ENCODE measurements around the gene SHC2.
"Not testable (repeated sequence)": the region's sequence is repeated elsewhere in the genome, so short reads cannot be mapped to it uniquely, and the experiment has no call there.

The SHC2 gene

DNA sequence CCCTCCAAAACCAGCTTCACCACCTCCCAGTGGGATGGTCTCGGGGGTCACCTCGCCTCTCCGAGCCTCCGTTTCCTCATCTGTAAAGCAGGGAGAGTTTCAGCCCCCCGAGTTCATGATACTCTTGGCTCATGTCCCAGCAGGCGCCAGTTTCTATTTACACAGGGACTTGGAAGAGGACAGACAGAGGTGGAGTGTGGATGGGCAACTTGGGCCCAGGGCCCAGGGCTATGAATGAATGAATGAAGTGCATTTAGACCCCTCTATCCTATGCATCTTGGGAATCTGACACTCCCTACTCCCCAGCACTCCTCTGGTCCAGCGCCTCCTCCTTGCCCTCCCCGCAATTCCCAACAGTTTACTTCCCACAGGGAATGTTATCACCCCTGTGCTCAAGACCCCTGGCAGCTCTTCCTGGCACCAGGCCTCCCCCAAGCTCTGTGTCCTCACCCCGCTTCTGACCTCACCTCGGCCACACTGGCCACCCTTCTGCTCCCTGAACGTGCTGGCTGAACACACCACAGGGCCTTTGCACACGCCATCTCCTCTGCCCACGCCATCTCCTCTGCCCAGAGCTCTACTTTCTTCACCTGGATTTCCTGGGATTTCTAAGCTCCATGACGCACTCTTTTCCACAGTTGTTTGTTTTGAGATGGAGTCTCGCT lies 46.9 kb downstream of the SHC2 start:
- H3K4me1 ChIP-seq (ENCODE audit: control insufficient read depth, insufficient read depth, low read length) = peaks cover 25% of the 10 kb centered on the region
- H3K9ac ChIP-seq (ENCODE audit: low read depth, low read length) = no peak overlapping the region
- H3K27ac ChIP-seq (ENCODE audit: low read depth, low read length) = no peak overlapping the region
- H3K4me3 ChIP-seq (ENCODE audit: low read depth, low read length) = no peak overlapping the region
- no peaks in the 10 kb centered on the region for H3K36me3 ChIP-seq (ENCODE audit: control insufficient read depth, insufficient read depth, low read length)
- no peaks in the 10 kb centered on the region for H3K9me3 ChIP-seq (ENCODE audit: control insufficient read depth, insufficient read depth, low read length)
- H3K27me3 ChIP-seq (ENCODE audit: control insufficient read depth, insufficient read depth, low read length) = peaks cover 10% of the 10 kb centered on the region

DNA sequence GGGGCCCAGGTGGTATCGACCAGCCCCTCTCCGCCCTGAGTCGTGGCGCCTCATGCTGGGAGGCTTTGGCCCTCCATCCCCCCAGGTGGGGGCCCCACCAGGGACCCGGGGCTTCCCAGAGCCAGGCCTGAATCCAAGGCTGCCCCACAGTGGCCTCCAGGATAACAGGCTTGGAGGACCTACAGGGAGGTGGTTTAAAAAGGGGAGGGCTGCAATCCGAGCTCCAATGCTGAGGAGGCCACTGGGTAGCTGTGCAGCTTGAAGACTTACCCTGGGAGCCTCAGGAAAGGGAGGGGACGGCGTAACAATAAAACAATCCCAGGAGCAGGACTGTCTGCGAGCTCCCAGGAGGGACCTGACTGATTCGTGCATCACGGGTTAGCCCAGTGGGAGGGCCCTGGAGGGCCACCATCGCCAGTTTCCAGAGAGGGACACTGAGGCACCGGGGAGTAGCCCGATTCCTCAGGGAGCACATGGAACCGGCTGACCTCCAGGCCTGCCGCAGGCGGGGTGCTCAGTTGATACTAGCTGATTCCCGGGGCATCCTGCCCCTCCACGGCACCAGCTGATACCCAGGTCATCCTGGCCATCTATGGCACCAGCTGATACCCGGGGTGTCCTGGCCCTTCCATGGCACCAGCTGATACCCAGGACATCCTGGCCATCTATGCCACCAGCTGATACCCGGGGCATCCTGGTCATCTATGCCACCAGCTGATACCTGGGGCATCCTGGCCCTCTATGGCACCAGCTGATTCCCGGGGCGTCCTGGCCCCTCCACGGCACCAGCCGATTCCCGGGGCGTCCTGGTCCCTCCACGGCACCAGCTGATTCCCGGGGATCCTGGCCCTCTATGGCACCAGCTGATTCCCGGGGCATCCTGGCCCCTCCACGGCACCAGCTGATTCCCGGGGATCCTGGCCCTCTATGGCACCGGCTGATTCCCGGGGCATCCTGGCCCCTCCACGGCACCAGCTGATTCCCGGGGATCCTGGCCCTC lies 48.2 kb downstream of the SHC2 start:
- Histone ChIP-seq H3K36me3 (ENCODE audit: control insufficient read depth, insufficient read depth, low read length) (no peaks in the 10 kb centered on the region), H3K9ac (ENCODE audit: low read depth, low read length) (no peak overlapping the region), H3K4me3 (ENCODE audit: low read depth, low read length) (no peak overlapping the region), H3K4me1 (ENCODE audit: control insufficient read depth, insufficient read depth, low read length) (peaks cover 21% of the 10 kb centered on the region), H3K9me3 (ENCODE audit: control insufficient read depth, insufficient read depth, low read length) (no peaks in the 10 kb centered on the region), H3K27me3 (ENCODE audit: control insufficient read depth, insufficient read depth, low read length) (peaks cover 10% of the 10 kb centered on the region), H3K27ac (ENCODE audit: low read depth, low read length) (no peak overlapping the region)

- Histone ChIP-seq H3K4me1 (ENCODE audit: control insufficient read depth, insufficient read depth, low read length) (peaks cover 17% of the 10 kb centered on the region), H3K36me3 (ENCODE audit: control insufficient read depth, insufficient read depth, low read length) (no peaks in the 10 kb centered on the region; the same call in 1 of the 2 replicates), H3K9me3 (ENCODE audit: control insufficient read depth, insufficient read depth, low read length) (no peaks in the 10 kb centered on the region), H3K4me3 (ENCODE audit: low read depth, low read length) (no peak overlapping the region), H3K9ac (ENCODE audit: low read depth, low read length) (no peak overlapping the region), H3K27me3 (ENCODE audit: control insufficient read depth, insufficient read depth, low read length) (peaks cover 10% of the 10 kb centered on the region), H3K27ac (ENCODE audit: low read depth, low read length) (no peak overlapping the region)
Measured at GRCh38 chr19:411723-412355, 49.0 kb downstream of the SHC2 start.

DNA sequence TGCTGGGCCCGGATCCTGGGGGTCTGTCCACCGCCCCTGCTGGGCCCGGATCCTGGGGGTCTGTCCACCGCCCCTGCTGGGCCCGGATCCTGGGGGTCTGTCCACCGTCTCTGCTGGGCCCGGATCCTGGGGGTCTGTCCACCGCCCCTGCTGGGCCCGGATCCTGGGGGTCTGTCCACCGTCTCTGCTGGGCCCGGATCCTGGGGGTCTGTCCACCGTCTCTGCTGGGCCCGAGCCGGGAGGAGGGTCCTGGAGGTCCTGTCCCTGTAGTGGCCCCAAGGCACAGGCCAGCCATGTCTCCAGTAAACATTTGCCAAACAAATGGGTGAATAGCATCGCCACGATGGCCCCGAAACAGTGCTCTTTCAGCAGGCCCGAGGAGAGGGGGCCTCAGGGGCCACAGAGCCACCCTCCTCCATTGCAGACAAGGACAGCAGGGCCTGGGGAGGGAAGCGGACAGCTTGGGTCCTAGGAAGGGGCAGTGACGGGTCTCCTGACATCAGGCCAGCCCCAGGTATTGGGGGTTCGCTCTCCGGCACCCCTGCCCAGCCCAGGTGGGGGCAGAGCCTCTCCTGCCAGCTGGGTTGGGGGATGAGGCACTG lies 49.6 kb downstream of the SHC2 start:
- H3K9ac ChIP-seq (ENCODE audit: low read depth, low read length); H3K9me3 ChIP-seq (ENCODE audit: control insufficient read depth, insufficient read depth, low read length); H3K27me3 ChIP-seq (ENCODE audit: control insufficient read depth, insufficient read depth, low read length); H3K4me3 ChIP-seq (ENCODE audit: low read depth, low read length); H3K27ac ChIP-seq (ENCODE audit: low read depth, low read length); H3K36me3 ChIP-seq (ENCODE audit: control insufficient read depth, insufficient read depth, low read length): not testable (repeated sequence)
- H3K4me1 ChIP-seq (ENCODE audit: control insufficient read depth, insufficient read depth, low read length) = peaks cover 17% of the 10 kb centered on the region

DNA sequence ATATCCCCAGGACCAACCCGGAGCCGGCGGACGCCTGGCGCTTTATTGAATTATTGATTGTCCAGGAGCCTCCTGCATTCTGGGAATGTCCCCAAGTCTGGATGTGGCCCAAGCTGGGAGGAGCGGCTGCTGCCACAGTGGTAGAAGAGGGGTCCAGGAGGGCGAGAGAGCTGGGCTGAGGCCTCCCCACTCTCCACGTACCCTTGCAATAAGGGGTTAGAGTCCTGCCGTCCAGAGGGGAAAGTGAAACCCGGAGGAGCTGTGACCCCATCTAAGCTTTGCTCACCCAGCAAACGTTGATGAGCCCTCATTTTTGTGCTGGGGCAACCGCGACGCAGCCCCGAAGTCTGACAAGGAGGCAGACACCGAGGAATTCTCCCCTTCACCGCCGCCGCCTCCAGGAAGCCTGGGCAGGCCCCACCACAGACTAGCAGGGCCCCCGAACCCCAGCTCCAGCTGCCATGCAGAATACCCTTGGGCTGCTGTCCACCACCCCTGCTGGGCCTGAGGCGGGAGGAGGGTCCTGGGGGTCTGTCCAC lies 50.5 kb downstream of the SHC2 start:
- Histone ChIP-seq H3K4me3 (ENCODE audit: low read depth, low read length) (no peak overlapping the region), H3K9me3 (ENCODE audit: control insufficient read depth, insufficient read depth, low read length) (no peaks in the 10 kb centered on the region), H3K4me1 (ENCODE audit: control insufficient read depth, insufficient read depth, low read length) (peaks cover 17% of the 10 kb centered on the region), H3K27ac (ENCODE audit: low read depth, low read length) (no peak overlapping the region), H3K27me3 (ENCODE audit: control insufficient read depth, insufficient read depth, low read length) (peaks cover 10% of the 10 kb centered on the region), H3K36me3 (ENCODE audit: control insufficient read depth, insufficient read depth, low read length) (no peaks in the 10 kb centered on the region; the same call in 1 of the 2 replicates), H3K9ac (ENCODE audit: low read depth, low read length) (no peak overlapping the region)

DNA sequence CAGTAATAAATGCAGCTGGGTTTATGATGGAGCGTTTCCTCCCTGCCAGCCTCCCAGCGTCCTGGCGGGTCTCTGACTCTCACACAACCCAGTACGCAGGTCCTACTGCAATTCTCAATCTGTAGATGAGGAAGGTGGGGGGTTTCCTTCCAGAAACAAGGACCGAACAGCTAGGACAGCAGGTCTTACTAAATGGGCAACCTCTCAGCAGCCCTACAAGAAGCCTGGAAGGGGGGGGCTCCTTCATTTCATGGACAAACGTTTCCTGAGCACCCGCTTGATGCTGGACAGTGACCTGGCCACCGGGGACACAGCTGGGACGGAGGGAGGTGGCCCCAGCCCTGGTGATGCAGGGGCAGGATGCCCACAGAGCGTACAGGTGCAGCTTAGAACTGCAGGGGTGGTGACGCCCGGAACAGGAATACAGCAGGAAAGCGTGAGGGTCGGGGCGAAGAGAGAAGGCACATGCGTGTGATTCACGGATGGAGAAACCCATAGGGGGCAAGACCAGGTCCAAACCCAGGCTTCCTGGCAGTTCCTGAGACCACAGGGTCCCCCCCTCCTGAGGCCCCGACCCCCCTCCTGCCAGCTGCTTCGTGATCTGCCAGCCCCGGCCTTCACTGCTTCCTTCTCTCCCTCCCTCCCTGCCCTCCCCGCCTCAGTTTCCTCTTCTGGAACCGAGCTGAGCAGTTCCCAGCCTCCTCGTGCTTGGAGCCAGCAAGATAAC lies 51.2 kb downstream of the SHC2 start:
- peak overlapping the region; percentile 62 for H3K4me3 ChIP-seq (ENCODE audit: low read depth, low read length)
- peaks cover 17% of the 10 kb centered on the region for H3K4me1 ChIP-seq (ENCODE audit: control insufficient read depth, insufficient read depth, low read length)
- peaks cover 10% of the 10 kb centered on the region for H3K27me3 ChIP-seq (ENCODE audit: control insufficient read depth, insufficient read depth, low read length)
- peak overlapping the region; percentile 22 for H3K27ac ChIP-seq (ENCODE audit: low read depth, low read length)
- H3K36me3 ChIP-seq (ENCODE audit: control insufficient read depth, insufficient read depth, low read length) = no peaks in the 10 kb centered on the region; the same call in 1 of the 2 replicates
- H3K9ac ChIP-seq (ENCODE audit: low read depth, low read length) = no peak overlapping the region
- H3K9me3 ChIP-seq (ENCODE audit: control insufficient read depth, insufficient read depth, low read length) = no peaks in the 10 kb centered on the region

DNA sequence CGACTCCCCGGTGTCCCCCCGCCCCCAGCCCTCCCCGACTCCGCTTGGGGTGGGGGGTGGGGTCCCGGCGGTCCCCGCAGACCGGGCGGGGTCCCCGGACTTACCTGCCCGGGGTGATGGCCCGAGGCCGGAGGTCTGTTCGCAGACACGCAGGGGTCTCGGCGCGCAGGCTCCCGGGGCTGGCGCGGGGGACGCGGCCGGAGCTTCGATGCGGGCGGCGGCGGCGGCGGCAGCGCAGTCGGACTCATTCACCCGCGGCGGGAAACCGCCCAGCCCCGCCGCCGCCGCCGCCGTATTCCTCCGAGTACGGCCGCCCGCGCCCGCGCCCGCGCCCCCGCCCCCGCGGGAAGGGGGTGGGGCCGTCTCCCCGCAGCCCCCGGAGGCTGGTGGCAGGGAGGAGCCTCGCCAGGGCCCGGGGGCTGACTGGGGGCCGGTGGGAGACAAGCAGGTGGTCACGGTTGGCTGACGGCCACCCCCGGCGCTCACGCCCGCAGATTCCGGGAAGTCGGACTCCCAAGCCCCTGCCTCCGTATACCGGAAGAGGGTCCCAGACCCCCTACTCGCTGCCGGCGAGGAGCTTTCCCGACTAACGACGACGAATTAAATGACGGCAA lies 51.8 kb downstream of the SHC2 start, which contains the start of gene C2CD4C:
TSS of gene C2CD4C (minus strand) at position 246 of the 614 bp plus-strand sequence. CDS start 786 bp downstream, outside the sequence.
- peaks cover 17% of the 10 kb centered on the region for H3K4me1 ChIP-seq (ENCODE audit: control insufficient read depth, insufficient read depth, low read length)
- H3K27ac ChIP-seq (ENCODE audit: low read depth, low read length) = peak within 1 kb of the TSS; percentile 22
- H3K9me3 ChIP-seq (ENCODE audit: control insufficient read depth, insufficient read depth, low read length) = no peaks in the 10 kb centered on the region
- H3K9ac ChIP-seq (ENCODE audit: low read depth, low read length) = no peak within 1 kb of the TSS
- peak within 1 kb of the TSS; percentile 62 for H3K4me3 ChIP-seq (ENCODE audit: low read depth, low read length)
- peaks cover 10% of the 10 kb centered on the region for H3K27me3 ChIP-seq (ENCODE audit: control insufficient read depth, insufficient read depth, low read length)
- H3K36me3 ChIP-seq (ENCODE audit: control insufficient read depth, insufficient read depth, low read length) = no peaks in the 10 kb centered on the region; the same call in 1 of the 2 replicates

DNA sequence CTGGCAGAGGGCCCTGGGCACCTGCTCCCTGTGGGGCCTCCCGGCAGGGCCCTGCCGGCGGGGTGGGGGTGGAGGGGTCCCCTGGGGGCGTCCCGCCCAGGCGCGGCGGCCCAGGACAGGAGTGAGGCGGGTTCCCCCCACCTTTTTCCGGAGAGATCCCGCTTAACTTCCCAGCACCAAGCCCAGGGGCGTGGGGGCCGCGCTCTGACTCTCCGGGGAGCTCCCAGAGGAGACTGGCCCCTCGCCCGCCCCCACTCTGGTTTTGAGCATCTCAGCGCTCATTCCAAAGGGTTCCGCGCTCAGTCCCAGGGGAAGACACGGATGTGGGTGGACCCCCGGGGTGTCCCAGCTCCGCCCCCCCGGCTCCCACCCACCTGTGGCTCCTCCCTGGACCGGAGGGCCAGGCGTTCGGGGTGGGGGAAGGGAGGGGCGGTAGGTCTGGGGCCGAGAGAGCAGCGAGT lies 52.4 kb downstream of the SHC2 start:
- Histone ChIP-seq H3K4me3 (ENCODE audit: low read depth, low read length) (peak overlapping the region; percentile 62), H3K36me3 (ENCODE audit: control insufficient read depth, insufficient read depth, low read length) (no peaks in the 10 kb centered on the region; the same call in 1 of the 2 replicates), H3K4me1 (ENCODE audit: control insufficient read depth, insufficient read depth, low read length) (peaks cover 17% of the 10 kb centered on the region), H3K9ac (ENCODE audit: low read depth, low read length) (no peak overlapping the region), H3K27me3 (ENCODE audit: control insufficient read depth, insufficient read depth, low read length) (peaks cover 10% of the 10 kb centered on the region), H3K9me3 (ENCODE audit: control insufficient read depth, insufficient read depth, low read length) (no peaks in the 10 kb centered on the region), H3K27ac (ENCODE audit: low read depth, low read length) (peak overlapping the region; percentile 18)

- Histone ChIP-seq H3K36me3 (ENCODE audit: control insufficient read depth, insufficient read depth, low read length) (no peaks in the 10 kb centered on the region; the same call in 1 of the 2 replicates), H3K9me3 (ENCODE audit: control insufficient read depth, insufficient read depth, low read length) (no peaks in the 10 kb centered on the region), H3K9ac (ENCODE audit: low read depth, low read length) (no peak overlapping the region), H3K4me3 (ENCODE audit: low read depth, low read length) (peak overlapping the region; percentile 62), H3K27ac (ENCODE audit: low read depth, low read length) (no peak overlapping the region), H3K27me3 (ENCODE audit: control insufficient read depth, insufficient read depth, low read length) (peaks cover 10% of the 10 kb centered on the region), H3K4me1 (ENCODE audit: control insufficient read depth, insufficient read depth, low read length) (peaks cover 17% of the 10 kb centered on the region)
Measured at GRCh38 chr19:407511-408440, 53.1 kb downstream of the SHC2 start.

Data from HUES48 (cell line).